MCF 10A (cell line): ENCODE data around the gene GTPBP1. TPM values are rescaled to one million over a fixed set of nuclear protein-coding genes. Genes with fewer than 3 reads are reported as not detected.

Experiments used
- BruUV-seq: library from RNA; stranded (reverse); fragments of 400-500 nt; replicated peaks from 2 replicates; lab custom pipeline; 2021; lab: Mats Ljungman, UMichigan
- CTCF ChIA-PET: fragments of 300-600 bp; sonication (Branson Sonifier 250); formaldehyde crosslinking; extraction: SDS; loops from one replicate; lab custom pipeline; 2021; ENCODE audit warnings: antibody characterized with exemption, inconsistent platforms; lab: Yijun Ruan, JAX
- POLR2A ChIA-PET: fragments of 300-600, 350-650 bp; sonication (Branson Sonifier 250); formaldehyde crosslinking; extraction: SDS; loops from one replicate; lab custom pipeline; 2020; ENCODE audit warnings: antibody characterized with exemption, inconsistent platforms; lab: Yijun Ruan, JAX
- DNase-seq: peaks from one replicate; pipeline ENCODE4 v3.0.0-alpha.2; 2018; ENCODE audit not compliant: unreplicated experiment
- H3K27ac Mint-ChIP-seq: one replicate; pipeline ENCODE4 v1.8.0; 2022; ENCODE audit warnings: mild to moderate bottlenecking, low read depth, mixed read lengths; ENCODE audit not compliant: unreplicated experiment
- H3K27me3 Mint-ChIP-seq: one replicate; pipeline ENCODE4 v1.8.0; 2022; ENCODE audit warnings: mixed read lengths; ENCODE audit not compliant: insufficient read depth, unreplicated experiment
- H3K36me3 Mint-ChIP-seq: one replicate; pipeline ENCODE4 v1.8.0; 2022; ENCODE audit warnings: mild to moderate bottlenecking, moderate library complexity, mixed read lengths; ENCODE audit not compliant: insufficient read depth, unreplicated experiment
- H3K4me1 Mint-ChIP-seq: one replicate; pipeline ENCODE4 v1.8.0; 2022; ENCODE audit warnings: mixed read lengths; ENCODE audit not compliant: insufficient read depth, unreplicated experiment
- H3K4me3 Mint-ChIP-seq: one replicate; pipeline ENCODE4 v1.8.0; 2022; ENCODE audit warnings: mild to moderate bottlenecking, moderate library complexity, mixed read lengths; ENCODE audit not compliant: unreplicated experiment
- H3K9me3 Mint-ChIP-seq: one replicate; pipeline ENCODE4 v1.8.0; 2022; ENCODE audit warnings: mixed read lengths; ENCODE audit not compliant: unreplicated experiment
- intact Hi-C: fragments of 100-400 bp; cut with micrococcal nuclease; formaldehyde crosslinking; loops from 2 replicates; pipeline ENCODE4 v1.14.1; 2022
- total RNA-seq: library from RNA; stranded (reverse); gene quantifications from 2 replicates; pipeline ENCODE4 v1.2.3, GENCODE V29; 2022
- TF ChIP-seq, protein P1 (sequence below): fragments of 200-600 bp; IDR thresholded peaks from one replicate; pipeline ENCODE4 v1.8.0; 2022; ENCODE audit warnings: antibody characterized with exemption, mild to moderate bottlenecking; ENCODE audit not compliant: unreplicated experiment

The GTPBP1 gene
- total RNA-seq, 1 experiment from 2014 or later: 62.5 TPM

DNA sequence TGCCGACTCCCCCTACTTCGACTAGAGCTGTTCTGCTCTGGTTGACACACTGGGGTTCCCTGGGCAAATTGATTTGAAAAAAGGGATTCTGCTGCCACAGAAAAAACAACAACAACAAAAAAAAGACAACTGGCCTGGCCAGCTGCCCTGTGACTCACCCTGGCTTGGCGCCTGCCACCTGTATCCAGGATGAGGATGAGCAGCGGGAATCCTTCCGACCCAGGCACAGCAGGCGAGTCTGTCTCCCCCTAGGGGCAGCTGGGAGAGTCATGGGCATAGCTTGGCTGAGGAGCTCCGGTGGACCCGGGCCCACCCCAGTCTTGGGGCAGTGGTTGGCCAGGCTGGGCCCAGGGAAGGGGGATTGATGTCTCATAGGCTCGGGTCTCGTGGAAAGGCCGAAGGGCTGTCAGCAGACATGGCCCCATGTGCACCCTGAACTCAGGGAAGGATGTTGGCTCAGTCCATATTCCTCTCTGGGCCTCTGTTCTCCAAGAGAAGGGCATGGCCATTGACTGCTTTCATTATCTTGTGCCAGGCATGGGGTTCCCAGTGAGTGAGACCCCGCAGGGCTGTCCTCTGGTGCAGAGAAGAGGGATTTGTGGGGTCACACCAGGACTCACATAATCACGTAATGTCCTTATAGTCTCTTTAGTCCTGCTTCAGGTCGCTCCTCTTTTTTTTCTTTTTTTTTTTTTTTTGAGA, 60.5 kb downstream of the GTPBP1 start:
- Mint-ChIP-seq H3K27ac (no peak overlapping the region), H3K27me3 (no peaks in the 10 kb centered on the region), H3K9me3 (no peaks in the 10 kb centered on the region), H3K36me3 (no peaks in the 10 kb centered on the region), H3K4me1 (peaks cover 6% of the 10 kb centered on the region), H3K4me3 (no peak overlapping the region)
- peak; percentile 89 for DNase-seq
- POLR2A ChIA-PET: interaction anchor here (0.6 to 2.4 kb wide), 6 partner anchors 10 to 106 kb away, joined by 3 to 11 read pairs (median 4); partner anchors contain the start of genes CBX6 and SUN2
- intact Hi-C loops: loop anchor here (1.0 to 5.0 kb wide), 3 partner anchors 33 to 356 kb away; partner anchors contain the start of gene NPTXR
- CTCF ChIA-PET: interaction anchor here (0.6 to 2.0 kb wide), 19 partner anchors 9 to 424 kb away, joined by 3 to 13 read pairs (median 3); partner anchors contain the start of gene CBX6
- no TSS peak for BruUV-seq
- TF ChIP-seq, protein P1, sequence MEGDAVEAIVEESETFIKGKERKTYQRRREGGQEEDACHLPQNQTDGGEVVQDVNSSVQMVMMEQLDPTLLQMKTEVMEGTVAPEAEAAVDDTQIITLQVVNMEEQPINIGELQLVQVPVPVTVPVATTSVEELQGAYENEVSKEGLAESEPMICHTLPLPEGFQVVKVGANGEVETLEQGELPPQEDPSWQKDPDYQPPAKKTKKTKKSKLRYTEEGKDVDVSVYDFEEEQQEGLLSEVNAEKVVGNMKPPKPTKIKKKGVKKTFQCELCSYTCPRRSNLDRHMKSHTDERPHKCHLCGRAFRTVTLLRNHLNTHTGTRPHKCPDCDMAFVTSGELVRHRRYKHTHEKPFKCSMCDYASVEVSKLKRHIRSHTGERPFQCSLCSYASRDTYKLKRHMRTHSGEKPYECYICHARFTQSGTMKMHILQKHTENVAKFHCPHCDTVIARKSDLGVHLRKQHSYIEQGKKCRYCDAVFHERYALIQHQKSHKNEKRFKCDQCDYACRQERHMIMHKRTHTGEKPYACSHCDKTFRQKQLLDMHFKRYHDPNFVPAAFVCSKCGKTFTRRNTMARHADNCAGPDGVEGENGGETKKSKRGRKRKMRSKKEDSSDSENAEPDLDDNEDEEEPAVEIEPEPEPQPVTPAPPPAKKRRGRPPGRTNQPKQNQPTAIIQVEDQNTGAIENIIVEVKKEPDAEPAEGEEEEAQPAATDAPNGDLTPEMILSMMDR: peak; percentile 91

DNA sequence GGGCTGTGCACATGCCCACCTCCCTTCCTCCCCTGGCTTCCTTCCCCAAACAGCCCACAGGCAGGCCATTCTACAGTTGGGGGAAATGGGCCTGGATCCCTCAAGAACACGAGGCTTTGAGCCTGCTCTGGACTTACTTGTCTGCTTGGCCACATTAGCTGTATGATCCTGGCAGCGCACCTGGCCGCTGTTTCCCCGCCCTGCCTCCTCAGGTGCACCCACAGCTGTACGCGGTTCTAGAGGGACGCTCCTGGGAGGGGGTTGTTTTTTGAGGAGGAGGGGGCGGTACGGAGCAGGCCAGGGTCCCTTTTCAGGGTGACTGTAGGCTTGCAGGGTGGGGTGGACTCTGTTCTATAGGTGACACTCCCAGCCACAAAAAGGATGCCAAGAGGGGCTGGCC, 61.6 kb downstream of the GTPBP1 start:
- ChIA-PET CTCF (interaction anchor here (0.5 to 3.2 kb wide), 13 partner anchors 12 to 765 kb away, joined by 3 to 30 read pairs (median 3); partner anchors contain the start of gene RPS19BP1), POLR2A (interaction anchor here (0.6 kb wide), 1 partner anchor 11 kb away, joined by 3 read pairs; no protein-coding TSS in a partner anchor)
- Mint-ChIP-seq H3K27ac (no peak overlapping the region), H3K9me3 (no peaks in the 10 kb centered on the region), H3K36me3 (no peaks in the 10 kb centered on the region), H3K4me3 (no peak overlapping the region), H3K4me1 (peaks cover 6% of the 10 kb centered on the region), H3K27me3 (no peaks in the 10 kb centered on the region)
- DNase-seq: no peak
- intact Hi-C loops: loop anchor here (5.0 kb wide), 2 partner anchors 75 to 355 kb away; partner anchors contain the start of gene NPTXR
- no TSS peak for BruUV-seq
- TF ChIP-seq, protein P1: no peak

DNA sequence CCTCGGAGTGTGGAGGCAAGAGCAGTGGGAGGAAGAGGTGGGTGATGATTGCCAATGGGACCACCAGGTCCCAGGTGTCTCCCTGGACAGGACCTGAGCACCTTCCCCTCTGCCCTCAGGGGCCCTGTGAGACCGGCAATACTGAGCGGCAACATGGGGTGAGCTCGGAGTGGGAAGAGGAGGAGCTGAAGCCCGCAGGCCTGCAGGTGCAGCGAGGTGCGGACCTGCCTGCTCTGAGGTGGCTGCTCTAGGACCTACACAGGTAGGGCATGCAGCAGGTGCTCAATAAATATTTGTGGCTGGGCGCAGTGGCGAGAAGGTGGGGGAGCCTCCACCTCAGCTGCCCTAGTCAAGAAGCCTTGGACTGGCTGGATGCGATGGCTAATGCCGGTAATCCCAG, 62.3 kb downstream of the GTPBP1 start:
- no peaks in the 10 kb centered on the region for H3K9me3 Mint-ChIP-seq
- H3K4me3 Mint-ChIP-seq: no peak overlapping the region
- BruUV-seq: no TSS peak
- TF ChIP-seq, protein P1: no peak
- no peaks in the 10 kb centered on the region for H3K36me3 Mint-ChIP-seq
- POLR2A ChIA-PET: no interaction called here
- H3K27ac Mint-ChIP-seq: no peak overlapping the region
- H3K27me3 Mint-ChIP-seq: no peaks in the 10 kb centered on the region
- intact Hi-C loops: loop anchor here (1.0 to 5.0 kb wide), 3 partner anchors 74 to 354 kb away; partner anchors contain the start of gene NPTXR
- H3K4me1 Mint-ChIP-seq: peaks cover 6% of the 10 kb centered on the region
- CTCF ChIA-PET: interaction anchor here (0.6 to 3.2 kb wide), 11 partner anchors 10 to 765 kb away, joined by 3 to 30 read pairs (median 8); partner anchors contain the start of genes RPS19BP1 and SUN2
- DNase-seq: no peak
